ENCODE data around the gene BZW2.

Gene BZW2

GRCh38 chr7:16724344-16724743 lies 78.4 kb downstream of the BZW2 start:
- Mint-ChIP-seq H3K4me3 (no peak overlapping the region), H3K36me3 (ENCODE audit: low read depth) (no peaks in the 10 kb centered on the region), H3K27me3 (ENCODE audit: low read depth) (no peaks in the 10 kb centered on the region), H3K4me1 (peaks cover 6% of the 10 kb centered on the region), H3K9me3 (no peaks in the 10 kb centered on the region), H3K27ac (no peak overlapping the region)
- no peak for TF ChIP-seq CTCF (IDR thresholded peaks at IDR 0.05; ENCODE audit: unreplicated experiment in 3 of 3)

GRCh38 chr7:16726189-16726588 lies 80.2 kb downstream of the BZW2 start:
- no peak for TF ChIP-seq CTCF (IDR thresholded peaks at IDR 0.05; ENCODE audit: unreplicated experiment in 3 of 3)
- Mint-ChIP-seq H3K4me1 (no peaks in the 10 kb centered on the region), H3K27ac (no peak overlapping the region), H3K27me3 (ENCODE audit: low read depth) (no peaks in the 10 kb centered on the region), H3K36me3 (ENCODE audit: low read depth) (no peaks in the 10 kb centered on the region), H3K4me3 (no peak overlapping the region), H3K9me3 (no peaks in the 10 kb centered on the region)

- no peak for TF ChIP-seq CTCF (IDR thresholded peaks at IDR 0.05; ENCODE audit: unreplicated experiment in 3 of 3)
- H3K4me3 Mint-ChIP-seq, result no peak overlapping the region
- H3K36me3 Mint-ChIP-seq (ENCODE audit: low read depth), result no peaks in the 10 kb centered on the region
- no peaks in the 10 kb centered on the region for H3K27me3 Mint-ChIP-seq (ENCODE audit: low read depth)
- H3K9me3 Mint-ChIP-seq, result no peaks in the 10 kb centered on the region
- H3K27ac Mint-ChIP-seq, result no peak overlapping the region
- H3K4me1 Mint-ChIP-seq, result no peaks in the 10 kb centered on the region
Observed at GRCh38 chr7:16727736-16728135, 81.8 kb downstream of the BZW2 start.

- no peaks in the 10 kb centered on the region for H3K9me3 Mint-ChIP-seq
- no peak overlapping the region for H3K27ac Mint-ChIP-seq
- no peaks in the 10 kb centered on the region for H3K36me3 Mint-ChIP-seq (ENCODE audit: low read depth)
- no peak overlapping the region for H3K4me3 Mint-ChIP-seq
- no peak for TF ChIP-seq CTCF (IDR thresholded peaks at IDR 0.05; ENCODE audit: unreplicated experiment in 3 of 3)
- H3K27me3 Mint-ChIP-seq (ENCODE audit: low read depth), result no peaks in the 10 kb centered on the region
- H3K4me1 Mint-ChIP-seq, result no peaks in the 10 kb centered on the region
Observed at GRCh38 chr7:16728811-16729210, 82.8 kb downstream of the BZW2 start.

- H3K27me3 Mint-ChIP-seq (ENCODE audit: low read depth), result no peaks in the 10 kb centered on the region
- no peaks in the 10 kb centered on the region for H3K36me3 Mint-ChIP-seq (ENCODE audit: low read depth)
- H3K9me3 Mint-ChIP-seq, result no peaks in the 10 kb centered on the region
- H3K27ac Mint-ChIP-seq, result no peak overlapping the region
- no peak for TF ChIP-seq CTCF (IDR thresholded peaks at IDR 0.05; ENCODE audit: unreplicated experiment in 3 of 3)
- no peaks in the 10 kb centered on the region for H3K4me1 Mint-ChIP-seq
- H3K4me3 Mint-ChIP-seq, result no peak overlapping the region
Observed at GRCh38 chr7:16729541-16729940, 83.6 kb downstream of the BZW2 start.

GRCh38 chr7:16730937-16731336 lies 85.0 kb downstream of the BZW2 start:
- Mint-ChIP-seq H3K36me3 (ENCODE audit: low read depth) (no peaks in the 10 kb centered on the region), H3K9me3 (no peaks in the 10 kb centered on the region), H3K27me3 (ENCODE audit: low read depth) (no peaks in the 10 kb centered on the region)

More at GRCh38 chr7:16730937-16731336, 85.0 kb downstream of the BZW2 start:
- Mint-ChIP-seq H3K4me1 (no peaks in the 10 kb centered on the region), H3K27ac (no peak overlapping the region), H3K4me3 (no peak overlapping the region)
- TF ChIP-seq CTCF (IDR thresholded peaks at IDR 0.05; ENCODE audit: unreplicated experiment in 3 of 3), result no peak
